ENCODE measurements around the gene LYPD6. TPM values are rescaled to one million over a fixed set of nuclear protein-coding genes. Genes with fewer than 3 reads are reported as not detected.

The LYPD6 gene
- total RNA-seq, 1 experiment from 2014 or later = 0.74 TPM

GRCh38 chr2:149465873-149466272 lies 135.5 kb downstream of the LYPD6 start:
- CTCF ChIA-PET = no interaction called here

GRCh38 chr2:149466635-149467034 lies 136.2 kb downstream of the LYPD6 start:
- Histone ChIP-seq H4K20me1 (ENCODE audit: insufficient read depth) (no peaks in the 10 kb centered on the region), H3K27ac (no peak overlapping the region), H2AFZ (no peak overlapping the region), H3K79me2 (ENCODE audit: low read depth) (no peaks in the 10 kb centered on the region), H3K4me3 (no peak overlapping the region), H3K4me1 (replicated peaks; ENCODE audit: insufficient read depth) (no peaks in the 10 kb centered on the region), H3F3A (ENCODE audit: insufficient read depth, low read depth) (no peaks in the 10 kb centered on the region), H3K9me2 (ENCODE audit: insufficient read depth) (no peaks in the 10 kb centered on the region), H3K4me2 (no peak overlapping the region), H3K9me3 (ENCODE audit: insufficient read depth, low read depth) (no peaks in the 10 kb centered on the region), H3K36me3 (ENCODE audit: low read depth) (no peaks in the 10 kb centered on the region), H3K27me3 (ENCODE audit: insufficient read depth, low read depth) (no peaks in the 10 kb centered on the region)
- DNase-seq = no peak
- BruUV-seq (replicated peaks) = no TSS peak
- ChIA-PET CTCF (no interaction called here), POLR2A (ENCODE audit: unreplicated experiment) (no interaction called here)
- TF ChIP-seq CTCF (conservative IDR thresholded peaks at IDR 0.05) (no peak), EZH2 (IDR thresholded peaks at IDR 0.05; ENCODE audit: low read depth) (no peak)
- intact Hi-C loops (cut with micrococcal nuclease; ENCODE audit: unreplicated experiment) = no loop called here

More at GRCh38 chr2:149465873-149466272, 135.5 kb downstream of the LYPD6 start:
- intact Hi-C loops (cut with micrococcal nuclease; ENCODE audit: unreplicated experiment) = no loop called here
- BruUV-seq (replicated peaks) = no TSS peak
- TF ChIP-seq CTCF (conservative IDR thresholded peaks at IDR 0.05) (no peak), EZH2 (IDR thresholded peaks at IDR 0.05; ENCODE audit: low read depth) (no peak)
- Histone ChIP-seq H3K9me2 (ENCODE audit: insufficient read depth) (no peaks in the 10 kb centered on the region), H2AFZ (no peak overlapping the region), H3K4me3 (no peak overlapping the region), H3K4me1 (replicated peaks; ENCODE audit: insufficient read depth) (no peaks in the 10 kb centered on the region), H3K4me2 (no peak overlapping the region), H3F3A (ENCODE audit: insufficient read depth, low read depth) (no peaks in the 10 kb centered on the region), H3K36me3 (ENCODE audit: low read depth) (no peaks in the 10 kb centered on the region), H3K27ac (no peak overlapping the region), H3K9me3 (ENCODE audit: insufficient read depth, low read depth) (no peaks in the 10 kb centered on the region), H3K27me3 (ENCODE audit: insufficient read depth, low read depth) (no peaks in the 10 kb centered on the region), H4K20me1 (ENCODE audit: insufficient read depth) (no peaks in the 10 kb centered on the region), H3K79me2 (ENCODE audit: low read depth) (no peaks in the 10 kb centered on the region)
- POLR2A ChIA-PET (ENCODE audit: unreplicated experiment) = no interaction called here
- DNase-seq = no peak

GRCh38 chr2:149467436-149467835 lies 137.0 kb downstream of the LYPD6 start:
- Histone ChIP-seq H3K4me1 (replicated peaks; ENCODE audit: insufficient read depth) (no peaks in the 10 kb centered on the region), H3K9me2 (ENCODE audit: insufficient read depth) (no peaks in the 10 kb centered on the region), H4K20me1 (ENCODE audit: insufficient read depth) (no peaks in the 10 kb centered on the region), H2AFZ (no peak overlapping the region), H3K36me3 (ENCODE audit: low read depth) (no peaks in the 10 kb centered on the region), H3F3A (ENCODE audit: insufficient read depth, low read depth) (no peaks in the 10 kb centered on the region), H3K27ac (no peak overlapping the region), H3K4me2 (no peak overlapping the region), H3K79me2 (ENCODE audit: low read depth) (no peaks in the 10 kb centered on the region), H3K4me3 (no peak overlapping the region), H3K9me3 (ENCODE audit: insufficient read depth, low read depth) (no peaks in the 10 kb centered on the region), H3K27me3 (ENCODE audit: insufficient read depth, low read depth) (no peaks in the 10 kb centered on the region)
- CTCF ChIA-PET = no interaction called here
- no peak for DNase-seq
- TF ChIP-seq EZH2 (IDR thresholded peaks at IDR 0.05; ENCODE audit: low read depth) (no peak), CTCF (conservative IDR thresholded peaks at IDR 0.05) (no peak)
- intact Hi-C loops (cut with micrococcal nuclease; ENCODE audit: unreplicated experiment) = no loop called here
- POLR2A ChIA-PET (ENCODE audit: unreplicated experiment) = no interaction called here
- no TSS peak for BruUV-seq (replicated peaks)

All from PC-9 (cell line).